Measurements from ENCODE around the gene TMEM245.

DNA sequence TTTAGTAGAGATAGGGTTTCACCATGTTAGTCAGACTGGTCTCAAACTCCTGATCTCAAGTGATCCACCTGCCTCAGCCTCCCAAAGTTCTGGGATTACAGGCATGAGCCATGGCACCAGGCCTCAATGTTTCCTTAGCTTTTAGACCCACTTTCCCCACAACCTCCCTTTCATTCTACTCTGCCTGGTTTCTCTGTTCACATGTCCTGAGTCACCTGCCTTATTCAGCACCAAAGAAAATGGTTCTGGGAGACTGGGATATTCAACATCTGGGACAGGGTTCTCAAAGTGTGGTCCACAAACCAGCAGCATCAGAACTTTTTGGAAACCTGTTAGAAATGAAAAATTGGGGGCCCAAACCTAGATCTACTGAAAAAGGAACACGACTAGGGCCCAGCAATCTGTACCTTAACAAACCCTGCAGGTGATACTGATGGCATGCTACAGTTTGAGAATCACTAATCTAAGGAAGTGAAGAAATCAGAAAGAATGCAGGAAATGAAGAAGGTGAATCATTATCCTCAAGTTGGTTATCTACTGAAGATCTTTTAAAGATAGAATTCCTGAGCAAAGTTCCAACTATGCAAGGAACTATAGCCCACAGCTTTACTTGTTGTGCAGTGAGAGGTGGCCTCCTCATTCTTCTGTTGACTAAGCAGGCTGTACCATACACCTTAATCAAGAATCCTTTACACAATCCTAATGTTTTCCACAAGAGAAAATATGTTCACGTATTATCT, 54.6 kb downstream of the TMEM245 start:
- TF ChIP-seq EP300 (IDR thresholded peaks at IDR 0.05): no peak
- TF ChIP-seq, protein P1, sequence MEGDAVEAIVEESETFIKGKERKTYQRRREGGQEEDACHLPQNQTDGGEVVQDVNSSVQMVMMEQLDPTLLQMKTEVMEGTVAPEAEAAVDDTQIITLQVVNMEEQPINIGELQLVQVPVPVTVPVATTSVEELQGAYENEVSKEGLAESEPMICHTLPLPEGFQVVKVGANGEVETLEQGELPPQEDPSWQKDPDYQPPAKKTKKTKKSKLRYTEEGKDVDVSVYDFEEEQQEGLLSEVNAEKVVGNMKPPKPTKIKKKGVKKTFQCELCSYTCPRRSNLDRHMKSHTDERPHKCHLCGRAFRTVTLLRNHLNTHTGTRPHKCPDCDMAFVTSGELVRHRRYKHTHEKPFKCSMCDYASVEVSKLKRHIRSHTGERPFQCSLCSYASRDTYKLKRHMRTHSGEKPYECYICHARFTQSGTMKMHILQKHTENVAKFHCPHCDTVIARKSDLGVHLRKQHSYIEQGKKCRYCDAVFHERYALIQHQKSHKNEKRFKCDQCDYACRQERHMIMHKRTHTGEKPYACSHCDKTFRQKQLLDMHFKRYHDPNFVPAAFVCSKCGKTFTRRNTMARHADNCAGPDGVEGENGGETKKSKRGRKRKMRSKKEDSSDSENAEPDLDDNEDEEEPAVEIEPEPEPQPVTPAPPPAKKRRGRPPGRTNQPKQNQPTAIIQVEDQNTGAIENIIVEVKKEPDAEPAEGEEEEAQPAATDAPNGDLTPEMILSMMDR (IDR thresholded peaks at IDR 0.05): no peak
- TF ChIP-seq POLR2A (IDR thresholded peaks at IDR 0.05): no peak

All from sigmoid colon (tissue), 4 donors.